Stimulated activated CD8-positive, alpha-beta memory T cell treated with anti-CD3 and anti-CD28 coated beads, Interleukin-4, amount 100 ng/mL, for 24 hours (primary cell): ENCODE data around the gene PCDHA9.
"Not testable (repeated sequence)": the region's sequence is repeated elsewhere in the genome, so short reads cannot be mapped to it uniquely, and the experiment has no call there.

Experiments used
- DNase-seq: peaks from one replicate; pipeline ENCODE4 v3.0.0-alpha.2; 2020; ENCODE audit warnings: low read depth

PCDHA9 gene

DNA sequence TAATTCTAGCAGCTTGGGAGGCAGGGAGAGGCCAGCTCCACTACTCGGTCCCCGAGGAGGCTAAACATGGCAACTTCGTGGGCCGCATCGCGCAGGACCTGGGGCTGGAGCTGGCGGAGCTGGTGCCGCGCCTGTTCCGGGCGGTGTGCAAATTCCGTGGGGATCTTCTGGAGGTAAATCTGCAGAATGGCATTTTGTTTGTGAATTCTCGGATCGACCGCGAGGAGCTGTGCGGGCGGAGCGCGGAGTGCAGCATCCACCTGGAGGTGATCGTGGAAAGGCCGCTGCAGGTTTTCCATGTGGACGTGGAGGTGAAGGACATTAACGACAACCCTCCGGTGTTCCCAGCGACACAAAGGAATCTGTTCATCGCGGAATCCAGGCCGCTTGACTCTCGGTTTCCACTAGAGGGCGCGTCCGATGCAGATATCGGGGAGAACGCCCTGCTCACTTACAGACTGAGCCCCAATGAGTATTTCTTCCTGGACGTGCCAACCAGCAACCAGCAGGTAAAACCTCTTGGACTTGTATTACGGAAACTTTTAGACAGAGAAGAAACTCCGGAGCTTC, 13.7 kb upstream of the PCDHA9 start:
- DNase-seq = not testable (repeated sequence)

- no peak for DNase-seq
Measured at GRCh38 chr5:140835622-140836510, 12.3 kb upstream of the PCDHA9 start.

GRCh38 chr5:140840978-140841962, 6.9 kb upstream of the PCDHA9 start, which contains the start of gene PCDHA8:
Gene PCDHA8 (plus strand): TSS chr5:140841187. CDS start chr5:140841322, 135 bp downstream.
- DNase-seq = no peak

GRCh38 chr5:140842798-140843733, 5.1 kb upstream of the PCDHA9 start:
- DNase-seq = no peak

DNA sequence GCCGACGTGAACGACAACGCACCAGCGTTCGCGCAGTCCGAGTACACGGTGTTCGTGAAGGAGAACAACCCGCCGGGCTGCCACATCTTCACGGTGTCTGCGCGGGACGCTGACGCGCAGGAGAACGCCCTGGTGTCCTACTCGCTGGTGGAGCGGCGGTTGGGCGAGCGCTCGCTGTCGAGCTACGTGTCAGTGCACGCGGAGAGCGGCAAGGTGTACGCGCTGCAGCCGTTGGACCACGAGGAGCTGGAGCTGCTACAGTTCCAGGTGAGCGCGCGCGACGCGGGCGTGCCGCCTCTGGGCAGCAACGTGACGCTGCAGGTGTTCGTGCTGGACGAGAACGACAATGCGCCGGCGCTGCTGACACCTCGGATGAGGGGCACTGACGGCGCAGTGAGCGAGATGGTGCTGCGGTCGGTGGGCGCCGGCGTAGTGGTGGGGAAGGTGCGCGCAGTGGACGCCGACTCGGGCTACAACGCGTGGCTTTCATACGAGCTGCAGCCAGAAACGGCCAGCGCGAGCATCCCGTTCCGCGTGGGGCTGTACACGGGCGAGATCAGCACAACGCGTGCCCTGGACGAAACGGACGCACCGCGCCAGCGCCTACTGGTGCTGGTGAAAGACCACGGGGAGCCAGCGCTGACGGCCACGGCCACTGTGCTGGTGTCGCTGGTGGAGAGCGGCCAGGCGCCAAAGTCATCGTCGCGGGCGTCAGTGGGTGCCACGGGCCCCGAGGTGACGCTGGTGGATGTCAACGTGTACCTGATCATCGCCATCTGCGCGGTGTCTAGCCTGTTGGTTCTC, 1.9 kb downstream of the PCDHA9 start:
- not testable (repeated sequence) for DNase-seq

GRCh38 chr5:140855772-140856674, 7.8 kb downstream of the PCDHA9 start, which contains the start of gene PCDHA10:
Gene PCDHA10 (plus strand): TSS chr5:140855897. CDS start chr5:140856049, 152 bp downstream.
- DNase-seq = no peak

DNA sequence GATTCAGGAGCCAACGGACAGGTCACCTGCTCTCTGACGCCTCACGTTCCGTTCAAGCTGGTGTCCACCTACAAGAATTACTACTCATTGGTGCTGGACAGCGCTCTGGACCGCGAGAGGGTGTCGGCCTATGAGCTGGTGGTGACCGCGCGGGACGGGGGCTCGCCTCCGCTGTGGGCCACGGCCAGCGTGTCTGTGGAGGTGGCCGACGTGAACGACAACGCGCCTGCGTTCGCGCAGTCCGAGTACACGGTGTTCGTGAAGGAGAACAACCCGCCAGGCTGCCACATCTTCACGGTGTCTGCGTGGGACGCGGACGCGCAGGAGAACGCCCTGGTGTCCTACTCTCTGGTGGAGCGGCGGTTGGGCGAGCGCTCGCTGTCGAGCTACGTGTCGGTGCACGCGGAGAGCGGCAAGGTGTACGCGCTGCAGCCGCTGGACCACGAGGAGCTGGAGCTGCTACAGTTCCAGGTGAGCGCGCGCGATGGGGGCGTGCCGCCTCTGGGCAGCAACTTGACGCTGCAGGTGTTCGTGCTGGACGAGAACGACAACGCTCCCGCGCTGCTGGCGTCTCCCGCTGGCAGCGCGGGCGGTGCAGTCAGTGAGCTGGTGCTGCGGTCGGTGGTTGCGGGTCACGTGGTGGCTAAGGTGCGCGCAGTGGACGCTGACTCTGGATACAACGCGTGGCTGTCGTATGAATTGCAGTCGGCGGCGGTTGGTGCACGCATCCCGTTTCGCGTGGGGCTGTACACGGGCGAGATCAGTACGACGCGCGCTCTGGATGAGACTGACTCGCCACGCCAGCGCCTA, 9.2 kb downstream of the PCDHA9 start:
- DNase-seq = no peak

- DNase-seq = no peak
Measured at GRCh38 chr5:140857987-140858240, 9.7 kb downstream of the PCDHA9 start.

DNA sequence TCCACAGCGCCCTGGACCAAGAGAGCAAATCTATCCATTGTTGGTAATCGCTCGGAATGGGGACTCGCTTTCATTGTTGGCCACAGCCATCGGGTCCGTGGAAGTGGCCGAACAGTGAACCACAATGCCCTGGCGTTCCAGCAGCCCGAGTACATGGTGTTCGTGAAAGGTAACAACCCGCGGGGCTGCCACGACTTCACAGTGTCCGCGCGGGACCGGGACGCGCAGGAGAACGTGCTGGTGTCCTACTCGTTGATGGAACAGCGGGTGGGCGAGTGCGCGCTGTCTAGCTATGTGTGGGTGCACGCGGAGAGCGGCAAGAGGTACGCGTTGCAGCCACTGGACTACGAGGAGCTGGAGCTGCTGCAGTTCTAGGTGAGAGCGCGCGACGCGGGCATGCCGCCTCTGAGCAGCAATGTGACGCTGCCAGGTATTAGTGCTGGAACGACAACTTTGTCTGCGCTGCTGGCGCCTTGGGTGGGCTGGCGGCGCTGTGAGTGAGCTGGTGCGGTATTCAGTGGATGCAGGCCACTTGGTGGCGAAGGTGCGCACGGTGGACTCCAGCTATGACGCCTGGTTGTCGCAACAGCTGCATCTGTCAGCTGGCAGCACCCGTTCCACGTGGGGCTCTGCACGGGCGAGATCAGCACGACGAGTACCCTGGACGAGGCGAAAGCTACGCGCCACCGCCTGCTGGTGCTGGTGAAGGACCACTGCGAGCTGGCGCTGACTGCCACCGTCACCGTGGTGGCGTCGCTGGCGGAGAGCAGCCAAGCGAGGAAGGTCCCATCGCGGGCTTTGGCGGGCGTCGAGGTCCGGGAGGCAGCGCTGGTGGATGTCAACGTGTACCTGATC, 14.5 kb downstream of the PCDHA9 start:
- no peak for DNase-seq

DNA sequence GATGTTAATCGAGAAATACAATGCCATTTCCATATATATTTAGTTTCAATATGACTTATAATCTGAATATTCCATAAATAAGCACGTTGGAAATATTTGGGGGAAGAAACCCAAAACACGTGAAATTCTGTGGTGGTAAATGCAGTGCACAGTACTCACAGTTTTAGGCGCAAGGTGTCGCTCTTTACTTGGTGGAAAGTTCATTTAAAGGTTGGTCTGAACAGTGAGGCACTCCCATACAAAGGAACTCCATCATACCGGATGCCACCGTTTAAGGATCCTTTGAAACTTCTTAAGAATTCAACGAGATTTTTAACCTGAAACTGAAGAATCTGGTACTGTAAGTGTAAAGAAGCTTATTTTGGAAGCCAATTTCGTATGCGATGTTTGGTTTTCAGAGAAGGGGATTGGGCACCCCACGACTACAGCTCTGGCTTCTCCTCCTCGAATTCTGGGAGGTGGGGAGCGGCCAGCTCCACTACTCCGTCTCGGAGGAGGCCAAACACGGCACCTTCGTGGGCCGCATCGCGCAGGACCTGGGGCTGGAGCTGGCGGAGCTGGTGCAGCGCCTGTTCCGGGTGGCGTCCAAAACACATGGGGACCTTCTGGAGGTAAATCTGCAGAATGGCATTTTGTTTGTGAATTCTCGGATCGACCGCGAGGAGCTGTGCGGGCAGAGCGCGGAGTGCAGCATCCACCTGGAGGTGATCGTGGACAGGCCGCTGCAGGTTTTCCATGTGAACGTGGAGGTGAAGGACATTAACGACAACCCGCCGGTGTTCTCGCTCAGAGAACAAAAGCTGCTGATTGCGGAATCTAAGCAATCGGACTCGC, 20.8 kb downstream of the PCDHA9 start, which contains the start of gene PCDHA11:
Gene PCDHA11, plus strand, starts transcription at position 237 of the 834 bp plus-strand sequence. Its CDS starts 147 bp downstream, at position 384.
- DNase-seq = no peak

DNA sequence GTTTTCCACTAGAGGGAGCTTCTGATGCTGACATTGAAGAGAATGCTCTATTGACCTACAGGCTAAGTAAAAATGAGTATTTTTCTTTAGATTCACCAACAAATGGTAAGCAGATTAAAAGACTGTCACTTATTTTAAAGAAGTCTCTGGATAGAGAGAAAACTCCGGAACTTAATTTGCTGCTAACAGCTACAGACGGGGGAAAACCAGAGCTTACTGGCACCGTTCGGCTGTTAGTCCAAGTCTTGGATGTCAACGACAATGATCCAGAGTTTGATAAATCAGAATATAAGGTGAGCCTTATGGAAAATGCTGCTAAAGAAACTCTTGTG, 21.3 kb downstream of the PCDHA9 start:
- DNase-seq = no peak

GRCh38 chr5:140870221-140871201, 22.3 kb downstream of the PCDHA9 start:
- no peak for DNase-seq

DNA sequence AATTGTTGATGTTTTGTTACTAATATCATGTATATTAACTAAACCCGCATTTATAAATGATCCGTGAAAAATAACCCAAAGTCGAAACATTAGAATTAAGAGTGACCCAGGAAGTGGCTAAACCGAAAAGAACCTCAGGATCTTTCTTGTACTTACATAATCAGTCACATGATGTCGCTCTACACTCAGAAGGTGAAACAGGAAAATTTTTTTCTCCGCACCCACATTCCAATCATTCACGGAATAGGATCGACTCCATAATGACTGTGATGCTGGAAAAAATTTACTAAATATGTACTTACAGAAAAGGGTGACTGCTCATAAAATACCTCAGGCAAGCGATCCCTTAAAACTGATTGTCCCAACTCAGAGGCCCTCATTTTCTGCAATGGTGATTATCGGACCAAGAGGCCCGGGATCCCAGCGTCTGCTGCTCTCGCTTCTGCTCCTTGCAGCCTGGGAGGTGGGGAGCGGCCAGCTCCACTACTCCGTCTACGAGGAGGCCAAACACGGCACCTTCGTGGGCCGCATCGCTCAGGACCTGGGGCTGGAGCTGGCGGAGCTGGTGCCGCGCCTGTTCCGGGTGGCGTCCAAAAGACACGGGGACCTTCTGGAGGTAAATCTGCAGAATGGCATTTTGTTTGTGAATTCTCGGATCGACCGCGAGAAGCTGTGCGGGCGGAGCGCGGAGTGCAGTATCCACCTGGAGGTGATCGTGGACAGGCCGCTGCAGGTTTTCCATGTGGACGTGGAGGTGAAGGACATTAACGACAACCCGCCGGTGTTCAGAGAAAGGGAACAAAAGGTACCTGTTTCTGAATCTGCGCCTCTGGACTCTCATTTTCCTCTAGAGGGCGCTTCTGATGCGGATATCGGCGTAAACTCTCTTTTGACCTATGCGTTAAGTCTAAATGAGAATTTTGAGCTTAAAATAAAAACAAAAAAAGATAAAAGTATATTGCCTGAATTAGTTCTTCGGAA, 27.2 kb downstream of the PCDHA9 start, which contains the start of gene PCDHA12:
Gene PCDHA12, plus strand, starts transcription at position 224 of the 981 bp plus-strand sequence. Its CDS starts 165 bp downstream, at position 389.
- no peak for DNase-seq
